Esophagus squamous epithelium (tissue), 4 donors: ENCODE measurements around the gene TTYH1.

Source experiments
- CTCF ChIP-seq, 6 experiments: fragments of 450-650 bp in 4 of 6; fragments of 200-600 bp in 2 of 6; sonication (generic) in 2 of 6; IDR thresholded peaks; one replicate each; pipeline ENCODE4 v1.5.1; 2016 to 2019; ENCODE audit warnings: antibody characterized with exemption in 6 of 6, mild to moderate bottlenecking in 4 of 6, moderate library complexity in 4 of 6
- POLR2A ChIP-seq, 4 donors: fragments of 450-650 bp; IDR thresholded peaks; one replicate each; pipeline ENCODE4 v1.6.1; 2017; ENCODE audit warnings: antibody characterized with exemption in 4 of 4, mild to moderate bottlenecking in 4 of 4, moderate library complexity in 3 of 4

DNA sequence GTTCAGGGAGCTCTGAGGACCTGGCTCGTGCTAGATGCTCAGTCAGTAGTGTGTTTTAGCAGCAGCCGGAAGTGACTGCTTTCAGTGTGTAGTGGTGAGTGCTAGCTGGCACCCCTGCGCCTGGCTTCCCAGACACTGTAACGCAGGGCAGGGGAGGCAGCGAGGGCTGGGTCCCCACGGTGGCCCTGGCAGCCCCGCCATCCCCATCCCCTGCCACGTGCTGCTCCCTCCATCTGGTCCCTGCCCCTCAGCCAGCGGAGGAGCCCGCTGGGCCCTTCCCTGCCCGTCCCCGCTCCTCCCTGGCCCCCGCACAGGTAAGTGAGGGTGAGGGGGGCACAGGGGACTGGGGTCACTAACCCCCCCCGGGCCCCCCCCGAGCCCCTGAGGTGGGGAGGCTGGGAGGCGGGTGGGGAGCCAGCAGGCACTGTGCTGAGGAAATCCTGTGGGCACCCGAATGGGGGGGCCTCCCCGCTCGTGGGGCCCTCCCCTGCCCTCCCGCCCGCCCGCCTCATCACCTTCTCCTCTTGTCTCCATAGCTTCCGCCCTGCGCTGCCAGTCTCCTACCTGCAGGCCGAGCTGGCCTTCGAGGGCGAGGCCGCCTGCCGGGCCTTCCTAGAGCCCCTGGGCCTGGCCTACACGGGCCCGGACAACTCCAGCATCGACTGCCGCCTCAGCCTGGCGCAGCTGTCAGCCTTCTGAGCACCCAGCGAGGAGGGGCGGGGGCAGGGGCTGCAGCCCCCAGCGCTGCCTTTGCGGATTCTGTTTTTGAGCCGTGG is 45.2 kb downstream of the TTYH1 start:
- TF ChIP-seq CTCF (IDR thresholded peaks at IDR 0.05) (no peak), POLR2A (IDR thresholded peaks at IDR 0.05) (no peak)
